Panc1 (cell line): Measurements from ENCODE around the gene LRRD1. TPM values are rescaled to one million over a fixed set of nuclear protein-coding genes. Genes with fewer than 3 reads are reported as not detected.

ENCODE experiments used
- ATAC-seq: fragments of 200-7000 bp; cut with Tn5 transposase; 2 replicates; pipeline ENCODE4 v1.9.1; 2020; ENCODE audit warnings: mild to moderate bottlenecking, moderate library complexity
- Bru-seq: library from RNA; stranded (reverse); fragments of 400-500 nt; gene quantifications from one replicate; lab custom pipeline; 2021; lab: Mats Ljungman, UMichigan
- BruChase-seq, 2 experiments: library from RNA; stranded (reverse); fragments of 400-500 nt; gene quantifications; one replicate each; lab custom pipeline; 2021; lab: Mats Ljungman, UMichigan
- BruUV-seq: library from RNA; stranded (reverse); fragments of 400-500 nt; replicated peaks from 2 replicates; lab custom pipeline; 2021; lab: Mats Ljungman, UMichigan
- CTCF ChIA-PET: fragments of 300-600 bp; sonication (Branson Sonifier 250); formaldehyde crosslinking; loops from one replicate; lab custom pipeline; 2022; ENCODE audit warnings: antibody characterized with exemption; lab: Charles Lee
- POLR2A ChIA-PET: fragments of 300-600 bp; sonication (Branson Sonifier 250); formaldehyde crosslinking; loops from one replicate; lab custom pipeline; 2022; ENCODE audit warnings: antibody characterized with exemption; lab: Charles Lee
- DNase-seq: peaks from one replicate; pipeline ENCODE4 v3.0.0-alpha.2; 2010; ENCODE audit warnings: low read depth, low spot score
- H3K27ac ChIP-seq: 2 replicates; pipeline ENCODE4 v1.5.1; 2011; ENCODE audit warnings: mild to moderate bottlenecking, low read length, inconsistent platforms
- H3K27me3 ChIP-seq: fragments of 200-500 bp; sonication (Bioruptor generic); 2 replicates; pipeline ENCODE4 v1.6.0; 2014; ENCODE audit warnings: low read length, inconsistent platforms; ENCODE audit not compliant: control insufficient read depth, insufficient read depth
- H3K36me3 ChIP-seq: fragments of 200-500 bp; sonication (Bioruptor generic); 2 replicates; pipeline ENCODE4 v1.5.1; 2014; ENCODE audit warnings: inconsistent platforms, mild to moderate bottlenecking, low read length, moderate library complexity; ENCODE audit not compliant: control insufficient read depth, insufficient read depth
- H3K4me1 ChIP-seq: 2 replicates; pipeline ENCODE4 v1.5.1; 2011; ENCODE audit warnings: inconsistent platforms, mild to moderate bottlenecking, low read length, moderate library complexity; ENCODE audit not compliant: control insufficient read depth, insufficient read depth
- H3K4me3 ChIP-seq, 2 experiments: 2 replicates each; pipeline ENCODE4 v1.5.1; 2011 to 2012; ENCODE audit warnings: low read depth in 2 of 2, low read length in 2 of 2, mild to moderate bottlenecking in 2 of 2, inconsistent platforms in 1 of 2, moderate library complexity in 1 of 2
- H3K9me3 ChIP-seq: fragments of 200-500 bp; sonication (Bioruptor generic); 2 replicates; pipeline ENCODE4 v1.5.1; 2014; ENCODE audit warnings: low read depth, mild to moderate bottlenecking, inconsistent platforms, low read length, moderate library complexity; ENCODE audit not compliant: control insufficient read depth, insufficient read depth
- CTCF ChIP-seq: fragments of 450-650 bp; IDR thresholded peaks from 2 replicates; pipeline ENCODE4 v1.5.1; 2017; ENCODE audit warnings: mild to moderate bottlenecking
- POLR2AphosphoS5 ChIP-seq: IDR thresholded peaks from 2 replicates; pipeline ENCODE4 v1.6.1; 2012; ENCODE audit warnings: mild to moderate bottlenecking, low read depth, low read length, moderate library complexity
- SIN3A ChIP-seq: IDR thresholded peaks from 2 replicates; pipeline ENCODE4 v1.6.1; 2012; ENCODE audit warnings: low read depth, mild to moderate bottlenecking, low read length, moderate library complexity, borderline replicate concordance; ENCODE audit not compliant: insufficient read depth
- TCF7L2 ChIP-seq: IDR thresholded peaks from 2 replicates; pipeline ENCODE4 v1.6.1; 2011; ENCODE audit warnings: mild to moderate bottlenecking, low read depth, low read length, inconsistent platforms
- in situ Hi-C: cut with HindIII; loops from 2 replicates; pipeline ENCODE4 v1.10.0; 2016; ENCODE audit warnings: low sequenced_read_pairs, low pct_unique_long_range_greater_than_20kb
- intact Hi-C: fragments of 100-400 bp; cut with micrococcal nuclease; formaldehyde crosslinking; loops from one replicate; pipeline ENCODE4 v1.10.0; 2022; ENCODE audit not compliant: unreplicated experiment
- long read RNA-seq: library from polyadenylated mRNA; unstranded; transcript quantifications from one replicate; pipeline ENCODE4 v2.0.0, GENCODE V29; 2021; ENCODE audit not compliant: unreplicated experiment
- polyA plus RNA-seq: library from polyadenylated mRNA; unstranded; fragments of >200 nt; gene quantifications from one replicate; pipeline ENCODE4 v1.2.1, GENCODE V29; 2012; ENCODE audit warnings: missing spikeins; ENCODE audit not compliant: insufficient read length
- total RNA-seq: library from RNA; stranded (reverse); gene quantifications from one replicate; pipeline ENCODE4 v1.2.1, GENCODE V29; 2021; ENCODE audit not compliant: unreplicated experiment
- TF ChIP-seq, protein P1 (sequence below), 2 experiments: IDR thresholded peaks; 2 replicates each; pipeline ENCODE4 v1.6.1; 2011 to 2012; ENCODE audit warnings: low read depth in 2 of 2, control low read depth in 1 of 2, low read length in 1 of 2, mild to moderate bottlenecking in 1 of 2, moderate library complexity in 1 of 2; ENCODE audit not compliant: insufficient read depth in 1 of 2

Gene LRRD1
- 0.05 TPM for total RNA-seq
- polyA plus RNA-seq: not detected
- Bru-seq, nascent RNA: percentile 12 among the genes with signal in this experiment
- BruChase-seq, experiment 1, labeled RNA remaining after a 2-hour chase: percentile 35 among the genes with signal in this experiment
- percentile 17 among the genes with signal in this experiment for BruChase-seq, experiment 2, labeled RNA remaining after a 6-hour chase
- long read RNA-seq: 0 reads

- peak within 1 kb of the TSS; percentile 30; the same call in 1 of the 2 replicates for H3K27ac ChIP-seq
- in situ Hi-C loops (no loop called here), intact Hi-C loops (loop anchor here (2.0 kb wide), 1 partner anchor 268 kb away; the partner anchor contains the start of gene GATAD1)
- ATAC-seq (peak; percentile 98), DNase-seq (peak; percentile 53)
- CTCF ChIA-PET: no interaction called here
- H3K36me3 ChIP-seq: no peaks in the 10 kb centered on the region
- 0 out of 2 replicates have a peak, but pooled peaks cover 2% of the 10 kb centered on the region for H3K27me3 ChIP-seq
- BruUV-seq: no TSS peak
- H3K9me3 ChIP-seq: no peaks in the 10 kb centered on the region
- TF ChIP-seq CTCF (peak; percentile 99), TCF7L2 (no peak; the same call in 1 of the 2 replicates)
- H3K4me1 ChIP-seq: 0 out of 2 replicates have a peak, but pooled peaks cover 3% of the 10 kb centered on the region
- H3K4me3 ChIP-seq: peak within 1 kb of the TSS; percentile 47 to 71
- POLR2A ChIA-PET: no interaction called here
Observed at GRCh38 chr7:92178928-92179924, at the start of gene LRRD1. LRRD1 (minus strand) TSS chr7:92179142; CDS start chr7:92165202, 13,940 bp downstream.

GRCh38 chr7:92228742-92229141 lies 49.8 kb upstream of the LRRD1 start:
- H3K27me3 ChIP-seq: no peaks in the 10 kb centered on the region
- ChIA-PET CTCF (no interaction called here), POLR2A (interaction anchor here (0.6 kb wide), 1 partner anchor 17 kb away, joined by 3 read pairs; the partner anchor contains the start of genes ANKIB1 and KRIT1)
- H3K4me1 ChIP-seq: no peaks in the 10 kb centered on the region
- ATAC-seq: no peak
- H3K27ac ChIP-seq: no peak overlapping the region
- no peaks in the 10 kb centered on the region for H3K9me3 ChIP-seq
- H3K4me3 ChIP-seq: no peak overlapping the region
- intact Hi-C loops (no loop called here), in situ Hi-C loops (no loop called here)
- TF ChIP-seq CTCF (no peak), SIN3A (no peak), POLR2AphosphoS5 (no peak), TCF7L2 (no peak)
- TF ChIP-seq, protein P1, sequence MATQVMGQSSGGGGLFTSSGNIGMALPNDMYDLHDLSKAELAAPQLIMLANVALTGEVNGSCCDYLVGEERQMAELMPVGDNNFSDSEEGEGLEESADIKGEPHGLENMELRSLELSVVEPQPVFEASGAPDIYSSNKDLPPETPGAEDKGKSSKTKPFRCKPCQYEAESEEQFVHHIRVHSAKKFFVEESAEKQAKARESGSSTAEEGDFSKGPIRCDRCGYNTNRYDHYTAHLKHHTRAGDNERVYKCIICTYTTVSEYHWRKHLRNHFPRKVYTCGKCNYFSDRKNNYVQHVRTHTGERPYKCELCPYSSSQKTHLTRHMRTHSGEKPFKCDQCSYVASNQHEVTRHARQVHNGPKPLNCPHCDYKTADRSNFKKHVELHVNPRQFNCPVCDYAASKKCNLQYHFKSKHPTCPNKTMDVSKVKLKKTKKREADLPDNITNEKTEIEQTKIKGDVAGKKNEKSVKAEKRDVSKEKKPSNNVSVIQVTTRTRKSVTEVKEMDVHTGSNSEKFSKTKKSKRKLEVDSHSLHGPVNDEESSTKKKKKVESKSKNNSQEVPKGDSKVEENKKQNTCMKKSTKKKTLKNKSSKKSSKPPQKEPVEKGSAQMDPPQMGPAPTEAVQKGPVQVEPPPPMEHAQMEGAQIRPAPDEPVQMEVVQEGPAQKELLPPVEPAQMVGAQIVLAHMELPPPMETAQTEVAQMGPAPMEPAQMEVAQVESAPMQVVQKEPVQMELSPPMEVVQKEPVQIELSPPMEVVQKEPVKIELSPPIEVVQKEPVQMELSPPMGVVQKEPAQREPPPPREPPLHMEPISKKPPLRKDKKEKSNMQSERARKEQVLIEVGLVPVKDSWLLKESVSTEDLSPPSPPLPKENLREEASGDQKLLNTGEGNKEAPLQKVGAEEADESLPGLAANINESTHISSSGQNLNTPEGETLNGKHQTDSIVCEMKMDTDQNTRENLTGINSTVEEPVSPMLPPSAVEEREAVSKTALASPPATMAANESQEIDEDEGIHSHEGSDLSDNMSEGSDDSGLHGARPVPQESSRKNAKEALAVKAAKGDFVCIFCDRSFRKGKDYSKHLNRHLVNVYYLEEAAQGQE (IDR thresholded peaks at IDR 0.05; ENCODE audit: insufficient read depth in 1 of 2, low read depth in 2 of 2, low read length in 1 of 2): no peak
- BruUV-seq: TSS peak; percentile 20
- DNase-seq: no peak
- peaks cover 20% of the 10 kb centered on the region; the same call in 1 of the 2 replicates for H3K36me3 ChIP-seq
